ENCODE measurements around the gene ELAC1.

ELAC1 gene

DNA sequence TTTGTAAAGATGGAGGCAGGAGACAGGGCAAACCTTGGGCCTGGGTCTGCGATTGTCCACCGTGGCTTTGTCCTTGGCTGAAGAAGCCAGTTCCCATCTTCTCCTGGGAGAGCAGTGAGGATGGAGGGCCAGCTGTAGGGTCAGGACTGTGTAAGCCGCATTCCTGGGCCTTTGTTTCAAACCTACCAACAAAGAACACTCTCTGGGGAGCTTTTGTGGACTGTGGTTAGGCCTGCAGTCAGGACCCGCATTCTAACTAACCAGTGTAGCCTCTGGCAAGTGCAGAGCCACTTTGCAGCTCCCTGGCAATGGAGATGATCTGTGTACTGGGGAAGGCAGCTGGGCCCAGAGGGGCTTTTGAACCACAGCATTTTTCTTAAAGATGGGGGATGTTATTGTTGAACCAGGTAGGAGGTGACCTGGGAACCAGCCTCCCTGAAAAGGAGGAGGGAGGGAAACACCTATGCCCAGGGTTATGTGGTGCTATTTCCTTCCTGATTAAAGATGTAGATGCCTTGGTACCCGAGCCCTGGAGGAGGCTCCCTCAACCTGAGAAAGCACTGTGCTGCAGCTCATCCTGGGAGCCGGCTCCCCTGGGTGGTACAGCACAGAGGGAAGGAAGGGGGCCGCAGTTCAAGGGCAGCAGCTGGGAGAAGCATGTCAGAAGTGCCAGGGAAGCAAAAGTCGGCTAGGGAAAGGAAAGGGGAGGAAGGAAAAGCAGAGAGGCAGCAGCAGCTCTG, 49.5 kb downstream of the ELAC1 start:
- DNase-seq (ENCODE audit: low spot score), result peak; percentile 56

DNA sequence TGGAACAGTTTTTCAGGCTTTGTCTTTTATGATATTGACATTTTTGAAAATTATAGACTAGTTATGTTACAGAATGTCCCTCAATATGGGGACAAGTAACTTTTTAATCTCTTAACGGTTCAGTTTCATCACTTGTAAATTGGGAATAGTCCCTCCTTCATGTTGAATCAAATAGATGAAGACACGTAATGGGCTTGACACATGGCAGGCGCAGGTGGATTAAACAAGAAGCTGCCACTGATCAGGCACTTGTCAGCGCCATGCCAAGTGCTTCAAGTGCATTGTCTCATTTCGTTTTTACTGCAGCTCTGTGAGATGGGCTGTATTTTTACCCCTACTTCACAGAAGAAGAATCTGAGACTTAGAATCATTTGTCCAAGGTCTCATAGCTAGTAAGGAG, 52.7 kb downstream of the ELAC1 start:
- no peak for DNase-seq (ENCODE audit: low spot score)

DNA sequence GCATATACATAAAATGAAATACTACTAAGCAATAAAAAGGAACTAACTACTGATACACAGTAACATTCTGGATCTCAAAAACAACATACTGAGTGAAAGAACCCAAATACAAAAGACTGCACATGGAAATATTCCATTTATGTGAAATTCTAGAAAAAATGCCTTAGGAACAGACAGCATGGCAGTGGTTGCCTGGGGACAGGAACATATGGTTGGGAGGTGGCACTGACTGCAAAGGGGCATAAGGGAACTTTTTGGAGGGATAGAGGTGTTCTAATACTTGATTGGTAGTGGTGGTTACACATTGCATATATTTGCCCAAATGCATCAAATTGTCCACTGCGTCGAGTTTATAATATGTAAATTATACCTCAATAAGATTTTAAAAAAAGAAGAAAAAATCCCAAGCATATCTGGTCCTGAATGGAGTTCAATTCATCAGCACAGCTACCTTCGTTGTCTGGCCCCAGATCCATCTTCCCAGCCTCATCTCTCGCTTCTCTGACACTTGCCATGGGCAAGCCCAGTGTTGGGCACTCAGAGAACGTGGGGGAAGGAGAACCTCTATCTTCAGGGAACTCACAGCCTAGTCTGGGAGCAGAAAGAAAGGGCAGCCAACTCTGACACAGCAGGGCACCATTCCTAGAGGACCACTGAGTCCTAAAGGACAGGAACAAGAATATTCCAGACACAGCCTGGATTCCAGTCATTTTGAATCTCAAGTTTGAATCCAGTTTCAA, 53.6 kb downstream of the ELAC1 start:
- no peak for DNase-seq (ENCODE audit: low spot score)

- DNase-seq (ENCODE audit: low spot score), result no peak
These were observed 57.7 kb downstream of the ELAC1 start for GRCh38 chr18:51025512-51025911.

DNA sequence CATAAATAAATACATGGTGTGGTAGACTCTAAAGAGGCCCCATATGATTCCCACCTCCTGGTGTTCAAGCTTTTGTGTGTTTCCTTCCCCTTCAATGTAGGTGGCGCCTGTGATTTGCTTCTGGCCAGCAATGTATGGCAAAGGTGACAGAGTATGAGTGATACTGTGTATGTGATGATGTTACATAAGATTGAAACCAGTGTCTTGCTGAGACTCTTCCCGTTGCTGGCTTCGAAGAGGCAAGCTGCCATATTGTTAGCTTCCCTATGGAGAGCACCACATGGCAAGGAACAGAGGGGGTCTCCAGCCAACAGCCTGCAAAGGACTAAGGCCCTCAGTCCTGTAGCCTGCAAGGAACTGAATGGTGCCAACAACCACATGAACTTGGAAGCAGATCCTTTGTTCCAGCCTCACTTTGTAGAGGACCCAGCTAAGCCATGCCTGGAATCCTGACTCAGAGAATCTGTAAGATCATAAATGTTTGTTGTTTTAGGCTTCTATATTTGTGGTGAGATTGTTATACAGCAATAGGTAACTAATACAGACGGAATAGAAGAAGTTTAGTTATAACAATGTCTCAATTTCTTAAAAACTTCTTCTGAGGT, 60.5 kb downstream of the ELAC1 start:
- DNase-seq (ENCODE audit: low spot score), result no peak

- DNase-seq (ENCODE audit: low spot score), result no peak
These were observed 61.5 kb downstream of the ELAC1 start for GRCh38 chr18:51029378-51029693.

DNA sequence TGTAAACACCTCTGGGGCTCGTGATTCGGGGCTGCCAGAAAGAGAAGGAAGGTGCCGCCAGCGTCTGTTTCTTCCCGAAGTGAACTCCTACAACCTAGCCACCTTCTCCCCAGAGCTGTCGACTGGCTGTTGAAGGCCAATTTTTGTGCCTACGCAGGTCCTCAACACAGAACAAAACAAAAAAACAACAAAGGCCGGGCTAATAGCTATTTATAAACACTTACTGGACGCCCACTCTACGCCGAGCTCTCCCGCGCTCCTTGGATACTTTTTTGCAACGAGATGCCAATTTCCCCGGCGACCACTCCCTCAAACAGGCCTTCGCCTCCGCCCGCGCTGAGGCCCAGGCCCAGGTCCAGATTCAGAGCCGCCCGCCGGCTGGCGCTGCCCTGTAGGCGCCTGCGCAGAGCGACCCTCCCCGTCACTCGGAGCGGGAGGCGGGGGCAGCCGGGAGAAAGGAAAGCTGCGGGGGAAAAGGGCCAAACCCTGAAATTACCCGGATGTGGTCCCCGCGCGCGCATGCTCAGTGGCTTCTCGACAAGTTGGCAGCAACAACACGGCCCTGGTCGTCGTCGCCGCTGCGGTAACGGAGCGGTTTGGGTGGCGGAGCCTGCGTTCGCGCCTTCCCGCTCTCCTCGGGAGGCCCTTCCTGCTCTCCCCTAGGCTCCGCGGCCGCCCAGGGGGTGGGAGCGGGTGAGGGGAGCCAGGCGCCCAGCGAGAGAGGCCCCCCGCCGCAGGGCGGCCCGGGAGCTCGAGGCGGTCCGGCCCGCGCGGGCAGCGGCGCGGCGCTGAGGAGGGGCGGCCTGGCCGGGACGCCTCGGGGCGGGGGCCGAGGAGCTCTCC, 62.1 kb downstream of the ELAC1 start, which contains the start of gene SMAD4:
TSS of gene SMAD4 (plus strand) at position 520 of the 843 bp plus-strand sequence. CDS start 16,834 bp downstream, outside the sequence.
- DNase-seq (ENCODE audit: low spot score), result peak; percentile 100

DNA sequence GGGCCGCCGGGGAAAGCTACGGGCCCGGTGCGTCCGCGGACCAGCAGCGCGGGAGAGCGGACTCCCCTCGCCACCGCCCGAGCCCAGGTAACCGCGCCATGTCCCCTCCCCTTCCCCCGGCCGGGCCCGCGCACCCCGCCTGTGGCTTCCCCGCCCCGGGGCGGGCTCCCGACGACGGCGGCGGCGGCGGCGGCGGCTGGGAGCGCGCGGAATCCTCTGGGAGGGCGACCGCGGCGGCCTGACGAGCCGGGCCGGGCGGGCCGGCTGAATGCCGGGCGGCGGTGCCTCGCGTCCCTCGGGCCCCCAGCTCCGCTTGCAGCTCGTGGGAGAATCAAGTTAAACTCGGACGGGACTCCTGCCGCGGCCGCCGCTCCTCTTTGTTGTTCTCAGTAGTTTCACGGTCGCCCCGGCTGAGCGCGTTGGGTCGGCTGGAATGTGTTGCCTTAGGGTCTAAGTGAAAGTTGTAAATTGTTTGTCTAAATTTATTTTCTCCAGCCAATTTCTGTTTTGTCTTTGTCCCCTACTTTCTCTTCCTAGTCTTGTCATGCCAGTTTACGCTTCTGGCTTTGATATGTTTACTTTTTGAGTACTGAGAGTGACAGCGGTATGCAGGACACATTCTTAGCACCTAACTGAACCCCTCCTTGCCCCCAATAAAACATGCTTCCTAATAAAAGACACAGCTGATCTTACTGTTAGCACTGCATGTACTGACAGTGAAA, 62.9 kb downstream of the ELAC1 start:
- peak; percentile 83 for DNase-seq (ENCODE audit: low spot score)

DNA sequence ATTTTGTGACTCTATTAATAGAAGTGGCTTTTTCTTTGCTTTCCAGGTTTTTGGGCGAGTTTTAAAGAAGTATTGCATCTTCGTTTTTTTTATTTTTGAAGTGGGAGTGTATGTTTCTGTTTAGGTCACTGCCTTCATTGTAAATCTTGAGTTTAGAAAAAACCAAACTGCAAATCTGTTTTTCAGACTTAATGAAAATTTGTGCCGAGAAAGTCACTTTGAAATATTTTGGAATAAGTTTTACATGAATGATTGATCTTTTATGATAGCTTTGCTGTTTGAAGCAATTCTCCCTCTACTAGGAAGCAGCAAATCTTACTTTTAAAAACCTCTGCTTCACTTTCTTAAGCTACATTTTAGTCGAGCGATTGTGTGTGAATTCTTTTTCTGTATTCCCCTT, 64.4 kb downstream of the ELAC1 start:
- no peak for DNase-seq (ENCODE audit: low spot score)

GRCh38 chr18:51037230-51037629, 69.4 kb downstream of the ELAC1 start:
- DNase-seq (ENCODE audit: low spot score), result no peak
